ENCODE data around the gene DNAJC27. TPM values are rescaled to one million over a fixed set of nuclear protein-coding genes. Genes with fewer than 3 reads are reported as not detected.

DNAJC27 gene
- total RNA-seq, 1 experiment from 2014 or later = 5.4 TPM

GRCh38 chr2:24947561-24948157 lies 24.1 kb downstream of the DNAJC27 start:
- H3K27ac Mint-ChIP-seq = no peak overlapping the region
- DNase-seq (ENCODE audit: low spot score) (no peak), ATAC-seq (no peak)
- ChIA-PET CTCF (interaction anchor here (1.2 kb wide), 1 partner anchor 120 kb away, joined by 4 read pairs; no protein-coding TSS in a partner anchor), POLR2A (no interaction called here)
- H3K27me3 Mint-ChIP-seq (ENCODE audit: low read depth) = no peaks in the 10 kb centered on the region
- no peak overlapping the region for H3K4me3 Mint-ChIP-seq
- no peaks in the 10 kb centered on the region for H3K4me1 Mint-ChIP-seq
- H3K36me3 Mint-ChIP-seq = peaks cover 19% of the 10 kb centered on the region
- H3K9me3 Mint-ChIP-seq = no peaks in the 10 kb centered on the region
- no peak for TF ChIP-seq KAT7 (CRISPR knock-in tag; IDR thresholded peaks at IDR 0.05; ENCODE audit: borderline replicate concordance)
- TF ChIP-seq CREB1 (CRISPR knock-in tag; IDR thresholded peaks at IDR 0.05) = no peak
- TF ChIP-seq ZNF219 (CRISPR knock-in tag; IDR thresholded peaks at IDR 0.05; ENCODE audit: borderline replicate concordance) = no peak
- no peak for TF ChIP-seq MYBL2 (CRISPR knock-in tag; IDR thresholded peaks at IDR 0.05)
- no peak for TF ChIP-seq NR2C2 (CRISPR knock-in tag; IDR thresholded peaks at IDR 0.05)
- TF ChIP-seq USF1 (CRISPR knock-in tag; IDR thresholded peaks at IDR 0.05) = no peak
- TF ChIP-seq RORB (CRISPR knock-in tag; IDR thresholded peaks at IDR 0.05) = no peak
- no peak for TF ChIP-seq MLX (CRISPR knock-in tag; IDR thresholded peaks at IDR 0.05)

- Mint-ChIP-seq H3K36me3 (peaks cover 5% of the 10 kb centered on the region), H3K27me3 (ENCODE audit: low read depth) (no peaks in the 10 kb centered on the region), H3K27ac (no peak overlapping the region), H3K4me3 (no peak overlapping the region), H3K9me3 (no peaks in the 10 kb centered on the region), H3K4me1 (no peaks in the 10 kb centered on the region)
- DNase-seq (ENCODE audit: low spot score) (no peak), ATAC-seq (no peak)
- ChIA-PET POLR2A (no interaction called here), CTCF (no interaction called here)
- TF ChIP-seq, protein P1, sequence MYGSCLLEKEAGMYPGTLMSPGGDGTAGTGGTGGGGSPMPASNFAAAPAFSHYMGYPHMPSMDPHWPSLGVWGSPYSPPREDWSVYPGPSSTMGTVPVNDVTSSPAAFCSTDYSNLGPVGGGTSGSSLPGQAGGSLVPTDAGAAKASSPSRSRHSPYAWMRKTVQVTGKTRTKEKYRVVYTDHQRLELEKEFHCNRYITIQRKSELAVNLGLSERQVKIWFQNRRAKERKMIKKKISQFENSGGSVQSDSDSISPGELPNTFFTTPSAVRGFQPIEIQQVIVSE (CRISPR knock-in tag; IDR thresholded peaks at IDR 0.05; ENCODE audit: borderline replicate concordance) = no peak
- TF ChIP-seq NFE2L1 (CRISPR knock-in tag; IDR thresholded peaks at IDR 0.05) = no peak
- no peak for TF ChIP-seq ZMAT4 (CRISPR knock-in tag; IDR thresholded peaks at IDR 0.05)
Observed at GRCh38 chr2:24945907-24946306, 25.8 kb downstream of the DNAJC27 start.

- DNase-seq (ENCODE audit: low spot score) = no peak
- POLR2A ChIA-PET = interaction anchor here (0.7 kb wide), 1 partner anchor 273 kb away, joined by 3 read pairs; no protein-coding TSS in a partner anchor
- H3K4me1 Mint-ChIP-seq = no peaks in the 10 kb centered on the region
- H3K36me3 Mint-ChIP-seq = peaks cover 4% of the 10 kb centered on the region
- H3K27me3 Mint-ChIP-seq (ENCODE audit: low read depth) = no peaks in the 10 kb centered on the region
- H3K9me3 Mint-ChIP-seq = no peaks in the 10 kb centered on the region
- no peak for TF ChIP-seq SMAD4 (CRISPR knock-in tag; IDR thresholded peaks at IDR 0.05)
- no peak for TF ChIP-seq USF2 (CRISPR knock-in tag; IDR thresholded peaks at IDR 0.05)
- no peak for TF ChIP-seq ZNF219 (CRISPR knock-in tag; IDR thresholded peaks at IDR 0.05; ENCODE audit: borderline replicate concordance)
- CTCF ChIA-PET = interaction anchor here (0.5 kb wide), 2 partner anchors 43 to 185 kb away, joined by 3 to 4 read pairs; no protein-coding TSS in a partner anchor
- no peak for ATAC-seq
- H3K27ac Mint-ChIP-seq = no peak overlapping the region
- no peak overlapping the region for H3K4me3 Mint-ChIP-seq
Observed at GRCh38 chr2:24943427-24944053, 28.2 kb downstream of the DNAJC27 start.

DNA sequence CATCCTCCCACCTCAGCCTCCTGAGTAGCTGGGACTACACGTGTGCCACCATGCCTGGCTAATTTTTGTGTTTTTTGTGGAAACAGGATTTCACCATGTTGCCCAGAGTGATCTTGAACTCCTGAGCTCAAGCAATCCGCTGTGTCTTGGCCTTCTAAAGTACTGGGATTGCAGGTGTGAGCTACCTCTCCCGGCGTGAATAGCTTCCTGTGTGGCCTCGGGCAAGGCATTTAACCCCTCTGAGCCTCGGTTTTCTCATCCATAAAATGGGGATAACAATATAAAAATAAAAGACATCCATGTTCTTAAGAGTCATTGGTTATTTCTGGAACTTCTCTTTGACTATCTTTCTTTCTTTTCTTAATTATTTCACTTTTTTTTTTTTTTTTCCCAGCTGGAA lies 32.4 kb downstream of the DNAJC27 start:
- ChIA-PET POLR2A (no interaction called here), CTCF (interaction anchor here (1.0 to 1.7 kb wide), 2 partner anchors 24 to 190 kb away, joined by 3 to 11 read pairs; no protein-coding TSS in a partner anchor)
- H3K27me3 Mint-ChIP-seq (ENCODE audit: low read depth) = no peaks in the 10 kb centered on the region
- no peak for TF ChIP-seq ZSCAN18 (CRISPR knock-in tag; IDR thresholded peaks at IDR 0.05)
- no peak overlapping the region for H3K4me3 Mint-ChIP-seq
- no peak for DNase-seq (ENCODE audit: low spot score)
- H3K9me3 Mint-ChIP-seq = no peaks in the 10 kb centered on the region
- H3K4me1 Mint-ChIP-seq = no peaks in the 10 kb centered on the region
- no peak for ATAC-seq
- H3K36me3 Mint-ChIP-seq = no peaks in the 10 kb centered on the region
- no peak overlapping the region for H3K27ac Mint-ChIP-seq

All from WTC11 (cell line).